ENCODE measurements around the gene SLC7A1. TPM values are rescaled to one million over a fixed set of nuclear protein-coding genes. Genes with fewer than 3 reads are reported as not detected.

SLC7A1 gene
- total and polyA plus RNA-seq, 4 donors, result 0.90 to 22.6 (median 1.4) TPM

- Histone ChIP-seq H3K9ac (ENCODE audit: low read depth in 1 of 2, low read length in 2 of 2) (no peak overlapping the region), H3K27me3 (ENCODE audit: control insufficient read depth in 4 of 4, insufficient read depth in 4 of 4, low read length in 3 of 4) (no peaks in the 10 kb centered on the region), H3K36me3 (ENCODE audit: control insufficient read depth in 4 of 4, insufficient read depth in 3 of 4, low read depth in 1 of 4, low read length in 3 of 4) (no peaks in the 10 kb centered on the region), H3K4me1 (ENCODE audit: control insufficient read depth in 4 of 4, insufficient read depth in 4 of 4, low read length in 3 of 4) (no peaks in the 10 kb centered on the region), H3K4me3 (ENCODE audit: low read depth in 1 of 3, low read length in 3 of 3) (no peak overlapping the region), H3K9me3 (ENCODE audit: control insufficient read depth in 4 of 4, low read length in 3 of 4) (no peaks in the 10 kb centered on the region), H3K27ac (ENCODE audit: low read depth in 1 of 2, low read length in 2 of 2) (no peak overlapping the region)
- TF ChIP-seq ZBTB33 (IDR thresholded peaks at IDR 0.05) (no peak), CTCF (IDR thresholded peaks at IDR 0.05; ENCODE audit: low read depth, low read length, missing input control) (no peak), RXRA (IDR thresholded peaks at IDR 0.05) (no peak), NR2F2 (IDR thresholded peaks at IDR 0.05) (no peak), MAX (IDR thresholded peaks at IDR 0.05) (no peak), RAD21 (IDR thresholded peaks at IDR 0.05) (no peak)
- 95% methylated on average over 6 of the region's 6 CpGs for WGBS
- DNase-seq (ENCODE audit: low spot score), result no peak
Observed at GRCh38 chr13:29563941-29564340, 31.5 kb downstream of the SLC7A1 start.

- H3K4me1 ChIP-seq (ENCODE audit: control insufficient read depth in 4 of 4, insufficient read depth in 4 of 4, low read length in 3 of 4), result no peaks in the 10 kb centered on the region
- no peak for DNase-seq (ENCODE audit: low spot score)
- H3K9ac ChIP-seq (ENCODE audit: low read depth in 1 of 2, low read length in 2 of 2), result no peak overlapping the region
- no peak overlapping the region for H3K4me3 ChIP-seq (ENCODE audit: low read depth in 1 of 3, low read length in 3 of 3)
- no peaks in the 10 kb centered on the region for H3K36me3 ChIP-seq (ENCODE audit: control insufficient read depth in 4 of 4, insufficient read depth in 3 of 4, low read depth in 1 of 4, low read length in 3 of 4)
- no peak overlapping the region for H3K27ac ChIP-seq (ENCODE audit: low read depth in 1 of 2, low read length in 2 of 2)
- H3K9me3 ChIP-seq (ENCODE audit: control insufficient read depth in 4 of 4, low read length in 3 of 4), result no peaks in the 10 kb centered on the region
- no peak for TF ChIP-seq HNF4G (IDR thresholded peaks at IDR 0.05)
- TF ChIP-seq EGR1 (IDR thresholded peaks at IDR 0.05; ENCODE audit: low read depth in 2 of 2), result no peak
- TF ChIP-seq SP1 (IDR thresholded peaks at IDR 0.05), result no peak
- TF ChIP-seq MAX (IDR thresholded peaks at IDR 0.05), result no peak
- no peak for TF ChIP-seq JUND (IDR thresholded peaks at IDR 0.05)
- TF ChIP-seq ATF3 (IDR thresholded peaks at IDR 0.05), result no peak
- no peak for TF ChIP-seq RXRA (IDR thresholded peaks at IDR 0.05)
- no peak for TF ChIP-seq TAF1 (conservative IDR thresholded peaks at IDR 0.05)
- no peak for TF ChIP-seq NR2F2 (IDR thresholded peaks at IDR 0.05)
- no peak for TF ChIP-seq GABPA (IDR thresholded peaks at IDR 0.05 in 1 of 2, conservative IDR thresholded peaks at IDR 0.05 in 1 of 2)
- no peak for TF ChIP-seq ZBTB33 (IDR thresholded peaks at IDR 0.05)
- no peak for TF ChIP-seq CTCF (IDR thresholded peaks at IDR 0.05; ENCODE audit: low read depth, low read length, missing input control)
- TF ChIP-seq RAD21 (IDR thresholded peaks at IDR 0.05), result no peak
- no peak for TF ChIP-seq YY1 (IDR thresholded peaks at IDR 0.05)
- TF ChIP-seq FOXA2 (IDR thresholded peaks at IDR 0.05), result no peak
- no peak for TF ChIP-seq REST (IDR thresholded peaks at IDR 0.05)
- TF ChIP-seq HNF4A (conservative IDR thresholded peaks at IDR 0.05), result no peak
- TF ChIP-seq FOXA1 (IDR thresholded peaks at IDR 0.05), result no peak
- WGBS, result 90% methylated on average over 7 of the region's 7 CpGs
- no peaks in the 10 kb centered on the region for H3K27me3 ChIP-seq (ENCODE audit: control insufficient read depth in 4 of 4, insufficient read depth in 4 of 4, low read length in 3 of 4)
Observed at GRCh38 chr13:29562786-29563438, 32.6 kb downstream of the SLC7A1 start.
